BE2C (cell line): Measurements from ENCODE around the gene STX18. TPM values are rescaled to one million over a fixed set of nuclear protein-coding genes. Genes with fewer than 3 reads are reported as not detected.

Source experiments
- DNase-seq: peaks from one replicate; pipeline ENCODE4 v3.0.0-alpha.2; 2020
- H3K27me3 ChIP-seq: fragments of 250-450 bp; sonication (Bioruptor Pico); 2 replicates; pipeline ENCODE4 v1.5.1; 2020; ENCODE audit warnings: mild to moderate bottlenecking
- H3K36me3 ChIP-seq: fragments of 250-450 bp; sonication (Bioruptor Pico); 2 replicates; pipeline ENCODE4 v1.5.1; 2020; ENCODE audit warnings: mild to moderate bottlenecking
- H3K4me1 ChIP-seq: fragments of 250-450 bp; sonication (Bioruptor Pico); 2 replicates; pipeline ENCODE4 v1.5.1; 2020
- H3K4me3 ChIP-seq: 2 replicates; pipeline ENCODE4 v1.5.1; 2011; ENCODE audit warnings: low read depth, low read length
- H3K9me3 ChIP-seq: fragments of 250-450 bp; sonication (Bioruptor Pico); 2 replicates; pipeline ENCODE4 v1.5.1; 2020
- CTCF ChIP-seq: IDR thresholded peaks from 2 replicates; pipeline ENCODE4 v1.5.1; 2012; ENCODE audit warnings: mild to moderate bottlenecking, low read depth, low read length
- polyA plus RNA-seq: library from polyadenylated mRNA; unstranded; fragments of >200 nt; gene quantifications from one replicate; pipeline ENCODE4 v1.2.1, GENCODE V29; 2012; ENCODE audit warnings: low read depth, missing spikeins; ENCODE audit not compliant: insufficient read length, insufficient read depth

The STX18 gene
- polyA plus RNA-seq: 26.6 TPM

GRCh38 chr4:4541661-4542570, at the start of gene STX18:
TSS of gene STX18 (minus strand) at chr4:4542048. CDS start at chr4:4541964, 84 bp downstream.
- TF ChIP-seq CTCF: no peak
- peak within 1 kb of the TSS; percentile 98 for H3K4me3 ChIP-seq

GRCh38 chr4:4591071-4591470, 49.2 kb upstream of the STX18 start:
- Histone ChIP-seq H3K36me3 (0 out of 2 replicates have a peak, but pooled peaks cover 3% of the 10 kb centered on the region), H3K9me3 (no peaks in the 10 kb centered on the region), H3K4me3 (no peak overlapping the region), H3K27me3 (no peaks in the 10 kb centered on the region), H3K4me1 (no peaks in the 10 kb centered on the region)
- DNase-seq: no peak
- no peak for TF ChIP-seq CTCF

More at GRCh38 chr4:4541661-4542570, at the start of gene STX18:
- peak; percentile 88 for DNase-seq
- Histone ChIP-seq H3K27me3 (no peaks in the 10 kb centered on the region), H3K4me1 (no peaks in the 10 kb centered on the region), H3K9me3 (no peaks in the 10 kb centered on the region), H3K36me3 (no peaks in the 10 kb centered on the region)

GRCh38 chr4:4590546-4590945, 48.7 kb upstream of the STX18 start:
- Histone ChIP-seq H3K36me3 (0 out of 2 replicates have a peak, but pooled peaks cover 3% of the 10 kb centered on the region), H3K4me1 (no peaks in the 10 kb centered on the region), H3K9me3 (no peaks in the 10 kb centered on the region), H3K27me3 (no peaks in the 10 kb centered on the region), H3K4me3 (no peak overlapping the region)
- DNase-seq: no peak
- no peak for TF ChIP-seq CTCF

- H3K9me3 ChIP-seq: no peaks in the 10 kb centered on the region
- no peaks in the 10 kb centered on the region for H3K27me3 ChIP-seq
- no peak for TF ChIP-seq CTCF
- no peak overlapping the region for H3K4me3 ChIP-seq
- no peak for DNase-seq
- H3K36me3 ChIP-seq: no peaks in the 10 kb centered on the region; the same call in 1 of the 2 replicates
- no peaks in the 10 kb centered on the region for H3K4me1 ChIP-seq
These were observed 43.3 kb upstream of the STX18 start for GRCh38 chr4:4585012-4585670.

- Histone ChIP-seq H3K27me3 (no peaks in the 10 kb centered on the region), H3K4me3 (no peak overlapping the region), H3K9me3 (no peaks in the 10 kb centered on the region), H3K36me3 (no peaks in the 10 kb centered on the region; the same call in 1 of the 2 replicates), H3K4me1 (0 out of 2 replicates have a peak, but pooled peaks cover 3% of the 10 kb centered on the region)
- DNase-seq: no peak
- no peak for TF ChIP-seq CTCF
These were observed 41.8 kb upstream of the STX18 start for GRCh38 chr4:4583606-4584005.
